CD4-positive, alpha-beta T cell treated with Interleukin-4 for 1 hour (primary cell): Measurements from ENCODE around the gene AREG.

Experiments
- DNase-seq, 2 donors: peaks; one replicate each; pipeline ENCODE4 v3.0.0-alpha.2; 2020 to 2022

Gene AREG

DNA sequence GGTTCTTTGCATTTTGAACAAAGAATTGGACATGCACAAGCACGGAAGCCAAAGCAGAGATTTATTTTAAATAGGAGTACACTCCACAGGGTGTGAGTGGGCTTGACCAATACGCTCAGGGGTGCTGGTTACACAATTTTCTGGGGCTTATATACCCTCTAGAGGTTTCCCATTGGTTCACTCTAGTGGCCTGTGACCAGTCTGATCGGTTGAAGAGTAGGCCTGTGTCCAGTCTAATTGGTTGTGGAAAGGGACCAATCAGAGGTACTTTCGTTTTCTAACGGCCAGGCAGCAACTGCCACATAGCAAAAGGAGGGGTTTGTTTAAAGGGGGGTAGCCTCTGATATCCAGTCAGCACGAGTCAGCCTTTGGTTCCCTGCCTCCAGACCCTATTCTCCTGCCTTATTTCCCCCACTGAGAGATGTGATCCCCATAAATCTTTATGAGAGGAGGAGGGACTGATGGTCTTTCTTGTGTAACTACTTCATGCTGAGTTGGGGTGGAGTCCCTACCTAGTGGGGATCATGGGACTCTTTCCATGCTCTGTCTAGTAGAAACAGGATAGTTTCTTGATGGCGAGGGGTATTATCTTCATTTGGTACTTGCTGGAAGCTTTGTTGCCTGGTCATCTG lies 11.3 kb upstream of the AREG start:
- DNase-seq = no peak

DNA sequence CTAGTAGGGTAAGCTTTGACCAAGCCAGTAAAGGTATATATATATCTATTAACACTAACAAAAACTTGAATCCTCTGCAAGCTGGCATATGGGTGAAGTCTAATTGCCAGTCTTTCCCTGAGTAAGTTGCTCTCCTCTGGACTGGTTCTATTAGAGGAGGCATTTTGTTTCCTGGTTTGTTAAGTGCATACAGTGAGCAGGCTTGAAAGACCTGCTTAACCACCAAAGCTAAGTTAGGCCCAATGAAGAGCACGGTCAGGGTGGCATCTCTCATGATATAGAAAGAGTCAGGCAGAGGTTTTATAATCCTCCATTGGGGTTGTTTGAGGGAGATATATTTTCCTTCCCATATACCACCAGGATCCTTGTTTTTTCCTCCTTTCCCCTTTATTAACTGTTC lies 9.6 kb upstream of the AREG start:
- no peak for DNase-seq

DNA sequence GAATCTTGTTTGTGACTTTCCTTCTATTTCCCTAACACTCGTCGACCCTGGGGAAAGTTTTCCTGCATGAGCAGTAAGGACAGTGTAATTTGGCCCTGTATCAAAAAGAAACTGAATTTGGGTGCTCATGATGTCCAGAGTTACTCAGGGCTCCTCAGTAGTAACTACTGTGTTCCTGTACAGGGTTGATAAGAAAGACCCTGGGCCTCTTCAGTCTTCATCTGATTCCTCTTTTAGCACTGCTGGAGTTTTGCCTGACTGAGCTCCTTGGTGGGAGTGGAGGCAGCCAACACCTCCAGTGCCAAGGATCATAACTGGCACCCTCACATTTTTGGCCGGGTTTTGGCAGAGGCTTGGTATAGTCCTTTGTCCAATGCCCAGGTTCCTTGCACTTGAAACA lies 7.1 kb upstream of the AREG start:
- DNase-seq = no peak

DNA sequence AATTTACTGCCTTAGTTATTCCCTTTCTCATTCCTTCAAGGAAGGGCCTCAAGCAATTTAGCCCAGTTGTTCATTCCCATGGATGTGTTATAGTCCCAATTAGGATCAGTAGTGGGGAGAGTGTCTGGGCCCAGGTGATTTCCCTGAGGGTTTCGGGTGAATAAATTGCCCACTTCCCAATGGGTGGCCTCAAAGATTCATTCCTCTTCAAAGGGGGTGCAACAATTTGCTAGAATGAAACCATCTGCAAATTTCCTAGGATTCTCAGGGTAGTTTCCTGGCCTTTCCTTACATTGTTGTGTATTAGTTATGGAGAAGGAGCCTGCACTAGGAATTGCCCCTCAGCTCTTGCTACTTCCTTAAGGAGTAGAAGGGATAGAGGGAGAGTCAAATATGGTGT lies 6.3 kb upstream of the AREG start:
- DNase-seq = no peak

DNA sequence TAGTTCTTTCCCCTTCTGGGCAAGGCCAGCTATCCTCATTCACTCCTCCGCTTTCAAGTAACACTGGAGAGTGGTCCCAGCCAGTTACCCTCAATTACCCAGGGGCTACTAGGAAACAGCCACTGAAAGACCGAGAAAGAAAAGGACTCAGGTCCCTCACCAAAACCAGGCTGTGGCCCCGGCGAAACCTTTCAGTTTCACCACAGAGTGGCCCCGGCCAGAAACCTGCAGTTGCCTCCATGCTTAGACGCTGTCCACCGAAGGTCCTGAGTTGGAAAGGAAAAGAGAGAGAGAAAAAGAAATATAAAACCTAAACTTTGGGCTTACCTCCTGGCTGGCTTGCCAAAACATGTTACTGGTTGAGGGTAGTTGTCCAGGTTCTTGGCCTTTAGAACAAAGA lies 5.0 kb upstream of the AREG start:
- DNase-seq = no peak

DNA sequence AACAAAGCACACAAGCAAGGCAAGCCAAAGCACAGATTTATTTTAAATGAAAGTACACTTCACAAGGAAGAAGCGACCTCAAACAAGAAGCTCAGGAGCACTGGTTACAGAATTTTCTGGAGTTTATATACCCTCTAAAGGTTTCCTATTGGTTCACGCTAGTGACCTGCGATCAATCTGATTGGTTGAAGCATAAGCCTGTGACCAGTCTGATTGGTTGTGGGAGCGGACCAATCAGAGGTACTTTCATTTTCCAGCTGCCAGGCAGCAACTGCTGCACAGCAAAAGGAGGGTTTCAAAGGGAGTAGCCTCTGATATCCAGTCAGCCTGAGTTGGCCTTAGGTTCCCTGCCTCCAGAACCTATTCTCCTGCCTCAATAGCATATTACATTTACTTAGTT lies 4.6 kb upstream of the AREG start:
- peak in 1 of 2 donors; percentile 7 for DNase-seq

DNA sequence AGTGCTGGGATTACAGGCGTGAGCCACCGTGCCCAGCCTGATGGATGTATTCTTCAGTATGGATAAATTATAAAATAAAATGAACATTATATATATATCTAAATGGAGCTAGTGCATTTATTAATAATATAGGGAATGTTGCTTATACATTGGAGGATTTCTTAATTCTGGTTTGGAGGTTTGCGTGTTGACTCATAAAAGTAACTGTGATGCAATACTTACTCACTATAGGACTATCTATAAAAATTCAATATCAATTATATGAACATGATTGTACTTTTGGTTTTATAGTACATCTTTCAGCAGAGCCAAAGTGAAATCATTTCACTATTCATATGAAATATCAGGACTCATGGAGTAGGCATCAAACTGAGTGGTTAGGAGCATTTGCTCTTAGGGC lies 3.2 kb upstream of the AREG start:
- no peak for DNase-seq

DNA sequence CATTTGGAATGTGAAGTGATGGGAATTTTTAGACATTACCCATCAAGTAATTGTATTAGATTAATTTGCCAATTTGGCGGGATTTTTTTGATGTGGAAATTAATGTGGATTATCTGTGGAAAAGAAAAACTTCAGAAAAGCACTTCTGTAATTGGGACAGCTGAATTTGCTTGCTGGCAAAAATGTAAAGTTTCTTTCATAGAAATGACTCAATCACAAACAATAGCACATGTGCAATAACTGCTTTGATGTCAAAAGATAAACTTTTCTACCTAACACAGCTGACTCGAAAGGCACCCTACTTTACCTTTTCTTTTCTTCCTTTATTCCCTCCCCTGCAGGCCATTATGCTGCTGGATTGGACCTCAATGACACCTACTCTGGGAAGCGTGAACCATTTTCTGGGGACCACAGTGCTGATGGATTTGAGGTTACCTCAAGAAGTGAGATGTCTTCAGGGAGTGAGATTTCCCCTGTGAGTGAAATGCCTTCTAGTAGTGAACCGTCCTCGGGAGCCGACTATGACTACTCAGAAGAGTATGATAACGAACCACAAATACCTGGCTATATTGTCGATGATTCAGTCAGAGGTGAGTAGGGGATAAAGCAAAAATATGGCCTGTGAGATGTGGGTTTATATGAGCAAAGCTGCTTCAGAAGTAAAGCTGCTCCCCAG lies 1.4 kb downstream of the AREG start:
- no peak for DNase-seq

DNA sequence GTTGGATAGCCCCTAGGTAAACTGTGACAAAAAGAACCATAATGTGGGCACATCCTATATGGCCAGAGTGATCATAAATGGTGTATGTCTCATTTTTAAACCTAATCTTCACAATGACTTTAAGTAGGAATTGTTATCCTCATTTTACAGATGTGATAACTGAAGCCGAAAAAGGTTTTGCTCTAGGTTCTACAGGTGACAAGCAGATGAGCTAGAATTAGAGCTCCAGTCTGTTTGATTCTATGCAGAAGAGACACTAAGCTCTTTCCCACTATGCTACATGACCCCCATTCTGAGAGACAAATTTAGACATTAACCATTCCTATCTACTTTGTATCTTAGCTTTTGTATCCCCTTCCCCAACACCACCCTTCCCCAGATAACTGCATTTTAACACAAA lies 2.0 kb downstream of the AREG start:
- no peak for DNase-seq

DNA sequence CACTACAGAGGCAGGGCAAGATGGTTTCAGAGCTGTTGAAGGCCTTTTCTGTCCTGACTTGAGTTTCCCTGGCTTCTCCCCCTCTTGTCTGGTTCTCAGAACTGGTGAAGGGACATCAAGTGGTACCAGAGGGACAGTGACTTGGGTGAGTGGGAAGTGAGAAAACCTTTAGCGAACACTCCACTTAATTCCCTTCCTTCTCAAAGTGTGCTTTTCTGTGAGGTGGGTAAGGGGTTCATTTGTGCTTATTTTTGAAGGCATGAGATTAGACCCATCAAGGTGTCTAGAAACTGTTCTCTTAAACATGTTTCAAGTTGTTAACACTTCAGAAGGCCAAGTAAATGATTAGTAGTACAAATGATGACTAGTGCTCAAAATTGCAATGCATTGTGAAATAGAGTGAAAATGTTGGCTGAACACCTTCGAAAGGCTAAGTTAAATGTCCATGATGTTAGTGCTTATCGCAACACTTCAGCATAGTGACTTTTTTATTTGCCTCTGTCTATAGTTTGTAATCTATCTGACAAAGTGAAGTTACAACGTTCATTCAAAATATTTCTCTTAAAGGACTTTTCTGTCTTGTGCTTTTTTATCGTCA lies 2.8 kb downstream of the AREG start:
- DNase-seq = no peak

DNA sequence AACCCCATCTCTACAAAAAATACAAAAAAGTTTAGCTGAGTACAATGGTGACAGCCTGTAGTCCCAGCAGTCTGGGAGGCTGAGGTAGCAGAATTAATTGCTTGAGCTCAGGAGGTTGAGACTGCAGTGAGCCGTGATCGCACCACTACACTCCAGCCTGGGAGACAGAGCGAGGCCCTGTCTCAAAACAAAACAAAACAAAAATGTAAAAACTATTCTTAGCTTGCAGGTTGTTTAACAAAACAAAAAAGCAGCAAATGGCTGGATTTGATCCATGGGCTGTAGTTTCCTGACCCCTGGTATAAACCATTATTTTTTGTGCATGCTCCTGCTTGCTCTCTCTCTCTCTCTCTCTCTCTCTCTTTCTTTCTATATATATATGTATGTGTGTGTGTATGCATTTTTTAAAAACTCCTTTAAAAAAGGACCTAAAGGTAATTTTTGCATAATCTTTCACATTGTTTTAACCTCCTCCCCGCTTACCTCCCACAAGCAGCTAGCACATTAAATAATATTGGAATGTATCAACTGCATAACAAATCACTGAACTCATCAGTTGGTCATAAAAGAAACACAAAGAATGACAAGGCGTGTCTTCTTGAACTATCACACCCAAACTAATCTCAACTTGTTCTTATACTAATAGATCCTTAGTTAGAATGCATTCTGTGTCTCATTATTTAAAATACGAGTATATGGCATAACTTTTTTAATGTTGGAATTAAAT lies 4.8 kb downstream of the AREG start:
- no peak for DNase-seq

DNA sequence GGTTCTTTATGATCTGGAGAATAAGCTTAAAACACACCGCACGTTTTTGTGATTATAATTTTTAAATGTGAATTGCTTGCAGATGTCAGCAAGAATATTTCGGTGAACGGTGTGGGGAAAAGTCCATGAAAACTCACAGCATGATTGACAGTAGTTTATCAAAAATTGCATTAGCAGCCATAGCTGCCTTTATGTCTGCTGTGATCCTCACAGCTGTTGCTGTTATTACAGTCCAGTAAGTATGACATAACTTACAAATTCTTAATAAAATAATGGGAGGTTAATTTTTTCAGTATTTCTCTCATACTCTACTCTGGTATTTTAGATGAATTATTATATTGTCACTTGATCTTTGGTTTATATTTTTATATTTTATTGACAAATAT lies 5.4 kb downstream of the AREG start:
- DNase-seq = no peak

DNA sequence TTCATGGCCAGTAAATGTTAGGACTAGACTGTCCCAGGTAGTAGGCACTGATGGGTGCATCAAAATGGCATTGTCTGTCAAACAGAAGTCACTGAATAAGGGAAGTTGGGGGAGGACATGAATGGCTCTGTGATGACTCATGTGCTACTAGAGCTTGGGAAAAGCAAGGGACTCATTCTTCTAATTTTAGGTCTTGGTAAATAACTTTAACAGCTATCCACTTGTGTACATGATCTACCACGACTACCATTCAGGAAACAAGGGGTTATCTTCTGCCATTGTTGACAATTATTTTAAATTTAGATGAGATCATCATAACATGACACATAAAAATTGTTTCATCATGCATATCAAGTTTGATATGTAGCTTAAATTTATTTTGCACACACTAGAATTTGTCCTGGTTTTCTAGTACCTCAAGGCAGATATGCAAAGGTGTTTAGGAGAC lies 6.3 kb downstream of the AREG start:
- DNase-seq = no peak

DNA sequence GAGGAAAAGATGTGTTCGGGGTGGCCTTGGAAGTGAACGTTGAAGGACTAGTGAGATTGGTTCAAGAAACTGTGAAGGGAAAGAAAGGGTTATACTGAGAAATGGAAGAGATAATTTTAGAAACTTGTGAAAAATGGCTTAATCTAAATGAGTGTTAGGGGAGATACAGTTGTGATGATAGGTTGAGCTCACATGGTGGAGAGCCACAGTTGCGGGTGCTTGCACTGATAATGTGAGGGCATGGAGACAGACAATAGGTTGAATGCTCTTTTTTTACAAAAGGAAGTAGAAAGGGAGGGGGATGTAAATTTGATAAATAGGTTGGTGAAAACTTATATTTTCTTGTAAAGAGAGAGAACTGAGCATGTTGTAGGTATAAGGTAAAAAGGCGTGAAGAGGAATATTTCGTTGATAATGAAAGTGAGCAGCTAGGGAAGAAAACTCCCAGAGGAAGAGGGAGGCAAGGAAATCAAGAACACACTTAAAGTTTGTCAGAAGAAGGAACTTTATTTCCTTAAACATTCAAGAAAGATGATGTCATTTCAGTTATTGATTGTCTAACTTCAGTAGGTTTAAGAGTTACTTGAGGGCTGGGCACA lies 8.2 kb downstream of the AREG start:
- DNase-seq = no peak

DNA sequence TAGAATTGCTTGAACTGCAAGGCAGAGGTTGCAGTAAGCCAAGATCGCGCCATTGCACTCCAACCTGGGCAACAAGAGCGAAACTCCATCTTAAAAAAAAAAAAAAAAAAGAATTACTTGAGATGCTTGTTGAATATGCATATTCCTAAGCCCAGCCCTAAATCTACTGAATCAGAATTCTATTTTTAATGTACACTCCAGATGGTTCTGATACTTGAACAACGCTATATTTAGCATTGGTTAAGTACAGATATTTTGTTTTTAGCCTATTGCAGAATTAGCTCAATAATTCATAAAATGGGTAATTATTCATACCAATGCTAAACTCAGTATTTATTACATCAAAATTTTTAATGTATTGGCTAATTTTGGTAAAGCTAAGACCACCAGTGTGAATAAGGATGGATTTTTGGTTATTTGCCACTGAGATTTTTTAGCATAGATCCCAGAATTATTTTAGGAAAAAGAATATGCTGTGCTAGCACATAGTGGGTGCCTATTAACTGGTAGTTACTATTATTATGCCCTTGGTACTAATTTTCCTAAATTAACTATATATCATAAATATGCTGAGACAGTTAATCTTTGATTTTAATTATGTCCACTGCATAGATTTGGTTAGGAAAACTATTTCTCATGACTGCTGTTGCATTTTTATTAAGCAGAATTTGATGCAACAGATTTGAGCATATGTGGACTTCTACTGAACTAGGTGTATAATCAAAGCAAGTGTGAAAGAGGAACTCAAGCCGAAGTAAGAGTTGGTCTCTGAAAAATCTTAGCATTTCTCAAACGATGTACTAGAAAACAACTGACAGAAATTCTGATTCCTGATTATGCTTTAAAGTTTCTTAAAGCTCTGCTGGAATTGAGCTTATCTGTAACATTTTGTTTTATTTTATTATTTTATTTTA lies 9.2 kb downstream of the AREG start:
- no peak for DNase-seq

DNA sequence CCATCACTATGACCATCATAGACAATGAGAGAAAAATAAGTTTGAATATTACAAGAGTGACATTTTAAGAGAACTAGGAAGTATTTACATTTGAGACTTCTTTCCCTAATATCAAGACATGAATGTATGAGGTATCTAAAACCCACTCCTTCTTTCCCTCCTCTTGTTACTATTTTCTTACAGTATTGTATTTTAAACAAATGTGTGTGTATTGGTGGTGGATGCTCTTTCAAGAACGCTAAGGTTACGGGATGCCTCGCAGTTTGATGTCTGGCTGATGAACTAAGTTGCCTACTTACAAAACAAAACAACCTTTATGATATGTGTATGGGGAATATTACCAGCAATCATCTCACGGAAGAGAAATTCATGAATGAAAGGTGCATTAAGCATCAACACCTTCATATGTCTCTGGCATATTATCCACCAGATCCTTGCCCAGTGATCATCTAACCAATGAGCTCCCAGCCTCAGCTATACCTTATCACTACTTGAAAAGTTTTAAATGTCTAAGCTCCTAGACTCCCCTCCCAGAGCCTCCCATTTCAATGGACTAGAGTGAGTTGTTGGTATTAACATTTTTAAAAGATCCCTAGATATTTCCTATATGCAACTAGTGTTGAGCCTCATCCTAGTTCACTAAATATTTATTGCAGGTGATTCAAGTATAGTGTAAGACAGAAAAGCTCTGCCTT lies 10.6 kb downstream of the AREG start:
- DNase-seq = no peak

DNA sequence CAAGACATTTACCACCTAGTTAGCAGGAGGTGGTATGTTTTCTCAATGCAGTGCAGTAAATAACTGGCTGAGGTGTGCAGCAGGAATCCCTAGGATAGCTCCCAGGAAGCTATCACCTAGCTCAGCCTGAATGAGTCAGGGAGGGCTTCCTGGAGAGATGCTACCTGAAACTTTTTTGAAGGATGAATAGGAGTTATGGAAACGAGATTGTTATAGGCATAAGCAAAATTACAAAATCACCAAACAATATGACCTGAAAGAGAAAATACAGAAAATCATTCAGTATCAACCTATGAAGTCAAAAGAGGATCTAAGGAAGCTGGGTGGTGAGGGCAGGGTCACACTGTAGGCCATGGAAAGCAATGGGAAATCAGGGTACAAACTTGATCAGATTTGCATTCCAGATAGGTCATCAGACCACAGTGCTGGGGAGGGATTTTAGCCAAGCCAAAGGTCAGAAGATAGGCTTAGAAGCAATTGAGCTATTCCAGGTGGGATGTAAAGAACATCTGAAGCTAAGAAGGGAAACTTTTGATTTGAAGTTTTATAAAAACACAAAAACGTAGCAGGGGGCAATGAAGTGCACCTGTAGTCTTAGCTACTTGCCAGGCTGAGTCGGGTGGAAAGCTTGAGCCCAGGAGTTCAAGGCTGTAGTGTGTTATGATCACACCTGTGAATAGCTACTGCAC lies 11.3 kb downstream of the AREG start:
- DNase-seq = no peak

DNA sequence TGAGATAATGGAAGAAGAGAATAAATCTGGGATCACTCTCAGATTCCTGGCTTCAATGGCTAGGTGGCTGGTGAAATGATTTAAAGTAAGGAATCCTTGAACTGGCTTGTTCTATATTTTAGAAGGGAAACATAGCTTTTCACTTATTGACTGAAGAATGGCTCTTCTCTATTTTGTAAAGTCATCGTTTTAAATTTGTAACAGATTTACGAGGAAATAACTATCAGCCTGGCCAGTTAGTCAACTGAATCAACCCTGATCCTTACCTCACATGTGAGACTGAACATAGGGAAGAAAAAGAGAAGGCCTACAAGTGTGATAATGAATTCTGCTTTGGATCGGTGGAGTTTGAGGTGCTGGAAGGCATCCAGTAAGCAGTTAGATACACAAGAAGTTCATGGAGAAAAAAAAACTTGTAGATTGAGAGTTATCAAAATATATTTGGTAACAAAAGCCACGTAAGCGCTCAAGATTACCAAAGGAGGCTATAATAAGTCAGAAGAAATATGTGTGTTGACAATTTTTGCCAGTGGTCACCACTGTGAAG lies 12.0 kb downstream of the AREG start:
- no peak for DNase-seq

DNA sequence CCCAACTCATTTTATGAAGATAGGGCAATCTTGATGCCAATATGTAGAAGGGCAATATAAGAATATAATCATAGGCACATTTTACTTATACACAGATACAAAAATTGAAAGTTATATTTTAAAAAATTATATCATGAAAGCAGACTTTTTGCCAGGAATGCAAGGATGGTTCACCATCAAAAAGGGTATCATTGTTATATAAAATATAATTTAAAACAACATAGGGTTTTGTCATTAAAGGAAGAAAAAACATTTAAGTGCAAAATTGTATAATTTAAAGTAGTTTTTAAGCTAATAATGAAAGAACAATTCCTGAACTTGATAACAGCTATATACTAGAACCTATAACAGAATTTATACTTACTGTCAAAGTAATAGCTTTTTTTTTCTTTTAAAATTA lies 15.9 kb downstream of the AREG start:
- DNase-seq = no peak

DNA sequence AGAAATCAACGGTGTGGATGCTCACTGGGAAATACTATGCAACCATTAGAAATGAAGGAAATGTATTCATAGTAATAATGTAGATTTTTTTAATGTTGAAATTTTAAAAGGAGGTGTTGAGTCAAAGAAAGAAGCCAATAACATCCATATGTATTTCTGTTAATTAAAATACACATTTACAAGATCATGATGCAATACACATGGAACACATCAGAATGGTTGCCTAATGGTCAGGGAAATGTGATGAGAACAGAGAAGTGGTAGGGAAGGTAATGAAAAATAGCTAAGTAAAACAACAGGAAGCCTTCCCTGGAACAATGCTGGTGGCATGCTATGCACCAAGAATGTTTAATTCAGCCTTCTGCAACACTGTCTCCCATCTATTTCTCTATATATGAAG lies 18.2 kb downstream of the AREG start:
- DNase-seq = no peak

DNA sequence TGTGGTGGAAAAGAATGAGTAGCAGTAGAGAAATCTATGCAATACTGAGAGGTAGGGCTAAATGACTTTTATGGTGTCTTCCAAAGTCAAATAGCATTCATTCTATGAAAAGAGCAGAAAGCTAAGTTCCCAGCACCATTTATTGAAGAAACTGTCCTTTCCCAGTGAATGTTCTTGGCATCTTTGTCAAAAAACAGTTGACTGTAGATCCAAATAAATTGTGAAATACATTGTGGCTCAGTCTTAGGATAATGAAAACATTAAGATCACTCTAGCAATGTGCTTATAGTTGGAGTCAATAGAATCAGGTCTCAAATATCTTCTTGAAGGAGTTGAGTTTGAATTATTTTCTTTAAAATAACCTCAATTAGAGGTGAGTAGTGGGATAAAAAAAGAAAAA lies 19.4 kb downstream of the AREG start:
- no peak for DNase-seq
